WTC11 (cell line): ENCODE measurements around the gene RPS6KA5. TPM values are rescaled to one million over a fixed set of nuclear protein-coding genes. Genes with fewer than 3 reads are reported as not detected.

Source experiments
- ATAC-seq: fragments of 200-7000 bp; cut with Tn5 transposase; 2 replicates; pipeline ENCODE4 v1.10.0; 2021; ENCODE audit warnings: mild to moderate bottlenecking, moderate library complexity
- CTCF ChIA-PET: fragments of 300-600 bp; sonication (Branson Sonifier 250); formaldehyde crosslinking; loops from one replicate; lab custom pipeline; 2021; ENCODE audit warnings: antibody characterized with exemption; lab: Charles Lee
- POLR2A ChIA-PET: fragments of 350-600 bp; sonication (Branson Sonifier 250); formaldehyde crosslinking; loops from one replicate; lab custom pipeline; 2021; ENCODE audit warnings: antibody characterized with exemption; lab: Charles Lee
- DNase-seq: peaks from one replicate; pipeline ENCODE4 v3.0.0; 2021; ENCODE audit warnings: low spot score
- H3K27ac Mint-ChIP-seq: 2 replicates; pipeline ENCODE4 v1.8.0; 2021; ENCODE audit warnings: mixed read lengths
- H3K27me3 Mint-ChIP-seq: 2 replicates; pipeline ENCODE4 v1.8.0; 2021; ENCODE audit warnings: low read depth, mild to moderate bottlenecking, moderate library complexity, mixed read lengths
- H3K36me3 Mint-ChIP-seq: 2 replicates; pipeline ENCODE4 v1.8.0; 2021; ENCODE audit warnings: mixed read lengths
- H3K4me1 Mint-ChIP-seq: 2 replicates; pipeline ENCODE4 v1.8.0; 2022; ENCODE audit warnings: mixed read lengths
- H3K4me3 Mint-ChIP-seq: 2 replicates; pipeline ENCODE4 v1.8.0; 2021; ENCODE audit warnings: mild to moderate bottlenecking, moderate library complexity, mixed read lengths
- H3K9me3 Mint-ChIP-seq: 2 replicates; pipeline ENCODE4 v1.8.0; 2021; ENCODE audit warnings: mixed read lengths
- CBFB ChIP-seq: sonication (generic); formaldehyde crosslinking; IDR thresholded peaks from 2 replicates; pipeline ENCODE4 v1.8.1; 2022; ENCODE audit warnings: mild to moderate bottlenecking, low read depth, missing genetic modification reagents
- E2F5 ChIP-seq: sonication (generic); formaldehyde crosslinking; IDR thresholded peaks from 2 replicates; pipeline ENCODE4 v1.8.1; 2022; ENCODE audit warnings: mild to moderate bottlenecking, moderate library complexity, missing genetic modification reagents
- ESRRA ChIP-seq: sonication (generic); formaldehyde crosslinking; IDR thresholded peaks from 2 replicates; pipeline ENCODE4 v1.8.1; 2022; ENCODE audit warnings: mild to moderate bottlenecking, missing genetic modification reagents, borderline replicate concordance
- FOXJ3 ChIP-seq: sonication (generic); formaldehyde crosslinking; IDR thresholded peaks from 2 replicates; pipeline ENCODE4 v1.9.0; 2021; ENCODE audit warnings: missing genetic modification reagents, mild to moderate bottlenecking, borderline replicate concordance
- GABPB1 ChIP-seq: sonication (generic); formaldehyde crosslinking; IDR thresholded peaks from 2 replicates; pipeline ENCODE4 v1.8.1; 2023; ENCODE audit warnings: mild to moderate bottlenecking, missing genetic modification reagents
- MYBL2 ChIP-seq: sonication (generic); formaldehyde crosslinking; IDR thresholded peaks from 2 replicates; pipeline ENCODE4 v1.8.1; 2023; ENCODE audit warnings: mild to moderate bottlenecking, moderate library complexity, missing genetic modification reagents
- NR1H2 ChIP-seq: sonication (generic); formaldehyde crosslinking; IDR thresholded peaks from 2 replicates; pipeline ENCODE4 v1.9.0; 2021; ENCODE audit warnings: mild to moderate bottlenecking, moderate library complexity, missing genetic modification reagents
- PRRX2 ChIP-seq: fragments of 250-450 bp; sonication (Bioruptor Pico); IDR thresholded peaks from 2 replicates; pipeline ENCODE4 v1.8.0; 2021; ENCODE audit warnings: mild to moderate bottlenecking
- RORB ChIP-seq: fragments of 250-450 bp; sonication (Bioruptor Pico); IDR thresholded peaks from 2 replicates; pipeline ENCODE4 v1.9.0; 2021; ENCODE audit warnings: mild to moderate bottlenecking
- TCF7 ChIP-seq: sonication (generic); formaldehyde crosslinking; IDR thresholded peaks from 2 replicates; pipeline ENCODE4 v1.8.0; 2022; ENCODE audit warnings: mild to moderate bottlenecking, low read depth, missing genetic modification reagents, moderate library complexity
- TEAD1 ChIP-seq: sonication (generic); formaldehyde crosslinking; IDR thresholded peaks from 2 replicates; pipeline ENCODE4 v1.8.0; 2022; ENCODE audit warnings: mild to moderate bottlenecking, missing genetic modification reagents
- ZBTB21 ChIP-seq: sonication (generic); formaldehyde crosslinking; IDR thresholded peaks from 2 replicates; pipeline ENCODE4 v1.8.1; 2023; ENCODE audit warnings: mild to moderate bottlenecking, missing genetic modification reagents, borderline replicate concordance
- ZNF138 ChIP-seq: sonication (generic); formaldehyde crosslinking; conservative IDR thresholded peaks from 2 replicates; pipeline ENCODE4 v1.8.1; 2022; ENCODE audit warnings: mild to moderate bottlenecking, moderate library complexity, missing genetic modification reagents
- ZNF263 ChIP-seq: sonication (generic); formaldehyde crosslinking; IDR thresholded peaks from 2 replicates; pipeline ENCODE4 v1.8.1; 2022; ENCODE audit warnings: low read depth, mild to moderate bottlenecking, moderate library complexity, missing genetic modification reagents
- ZNF317 ChIP-seq: sonication (generic); formaldehyde crosslinking; IDR thresholded peaks from 2 replicates; pipeline ENCODE4 v1.8.1; 2023; ENCODE audit warnings: low read depth, mild to moderate bottlenecking, moderate library complexity, missing genetic modification reagents, borderline replicate concordance
- ZNF396 ChIP-seq: fragments of 250-450 bp; sonication (Bioruptor Pico); IDR thresholded peaks from 2 replicates; pipeline ENCODE4 v1.8.0; 2021; ENCODE audit warnings: mild to moderate bottlenecking, moderate library complexity, borderline replicate concordance
- ZNF416 ChIP-seq: fragments of 250-450 bp; sonication (Bioruptor Pico); IDR thresholded peaks from 2 replicates; pipeline ENCODE4 v1.9.0; 2021; ENCODE audit warnings: mild to moderate bottlenecking, inconsistent platforms
- ZNF532 ChIP-seq: fragments of 250-450 bp; sonication (Bioruptor Pico); IDR thresholded peaks from 2 replicates; pipeline ENCODE4 v1.9.0; 2021; ENCODE audit warnings: mild to moderate bottlenecking, borderline replicate concordance
- total RNA-seq: library from RNA; stranded (reverse); gene quantifications from 3 replicates; pipeline ENCODE4 v1.2.3, GENCODE V29; 2021
- TF ChIP-seq, protein P1 (sequence below): sonication (generic); formaldehyde crosslinking; IDR thresholded peaks from 2 replicates; pipeline ENCODE4 v1.8.1; 2023; ENCODE audit warnings: mild to moderate bottlenecking, missing genetic modification reagents, moderate library complexity

RPS6KA5 gene
- total RNA-seq, 1 experiment from 2014 or later = 5.2 TPM

DNA sequence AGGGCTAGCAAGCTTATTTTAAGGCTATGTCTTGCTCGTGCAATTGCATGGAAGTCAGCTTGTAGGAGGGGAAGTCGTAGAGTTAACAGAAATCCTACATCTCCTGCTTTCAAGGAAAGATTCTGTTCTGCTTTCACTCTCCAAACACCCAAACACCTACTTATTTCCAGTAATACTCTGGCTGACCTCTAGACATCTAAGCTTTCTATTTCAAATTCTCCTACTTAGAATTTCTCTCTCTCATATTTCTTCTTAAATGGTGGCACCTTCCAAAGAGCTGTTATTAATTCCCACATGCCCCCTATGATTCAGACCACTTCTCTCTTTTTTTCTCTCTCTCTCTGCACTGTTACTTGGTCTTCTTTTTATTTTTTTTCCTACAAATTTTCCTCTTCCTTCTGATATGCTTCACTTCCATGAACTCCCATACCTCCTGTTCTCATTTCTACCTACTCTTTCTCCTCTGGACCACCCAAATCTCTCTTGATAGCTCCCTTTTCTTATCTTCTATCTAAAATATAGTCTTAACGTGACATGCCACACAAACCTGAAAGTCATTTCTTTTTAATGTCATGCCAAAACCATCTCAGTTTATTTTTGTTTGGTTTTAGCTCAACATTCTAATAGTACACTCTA, 90.8 kb downstream of the RPS6KA5 start:
- DNase-seq (no peak), ATAC-seq (no peak)
- TF ChIP-seq E2F5 (CRISPR knock-in tag) (no peak), RORB (CRISPR knock-in tag) (no peak), ZBTB21 (CRISPR knock-in tag) (no peak)
- TF ChIP-seq, protein P1, sequence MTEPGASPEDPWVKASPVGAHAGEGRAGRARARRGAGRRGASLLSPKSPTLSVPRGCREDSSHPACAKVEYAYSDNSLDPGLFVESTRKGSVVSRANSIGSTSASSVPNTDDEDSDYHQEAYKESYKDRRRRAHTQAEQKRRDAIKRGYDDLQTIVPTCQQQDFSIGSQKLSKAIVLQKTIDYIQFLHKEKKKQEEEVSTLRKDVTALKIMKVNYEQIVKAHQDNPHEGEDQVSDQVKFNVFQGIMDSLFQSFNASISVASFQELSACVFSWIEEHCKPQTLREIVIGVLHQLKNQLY = no peak
- TF ChIP-seq, all 79 proteins: peak for 0
- no peak overlapping the region for H3K27ac Mint-ChIP-seq
- CTCF ChIA-PET = interaction anchor here (0.6 kb wide), 1 partner anchor 42 kb away, joined by 3 read pairs; no protein-coding TSS in a partner anchor
- H3K36me3 Mint-ChIP-seq = 0 out of 2 replicates have a peak, but pooled peaks cover 2% of the 10 kb centered on the region
- POLR2A ChIA-PET = no interaction called here
- H3K27me3 Mint-ChIP-seq = no peaks in the 10 kb centered on the region
- peaks cover 11% of the 10 kb centered on the region for H3K9me3 Mint-ChIP-seq
- no peak overlapping the region for H3K4me3 Mint-ChIP-seq
- H3K4me1 Mint-ChIP-seq = no peaks in the 10 kb centered on the region

DNA sequence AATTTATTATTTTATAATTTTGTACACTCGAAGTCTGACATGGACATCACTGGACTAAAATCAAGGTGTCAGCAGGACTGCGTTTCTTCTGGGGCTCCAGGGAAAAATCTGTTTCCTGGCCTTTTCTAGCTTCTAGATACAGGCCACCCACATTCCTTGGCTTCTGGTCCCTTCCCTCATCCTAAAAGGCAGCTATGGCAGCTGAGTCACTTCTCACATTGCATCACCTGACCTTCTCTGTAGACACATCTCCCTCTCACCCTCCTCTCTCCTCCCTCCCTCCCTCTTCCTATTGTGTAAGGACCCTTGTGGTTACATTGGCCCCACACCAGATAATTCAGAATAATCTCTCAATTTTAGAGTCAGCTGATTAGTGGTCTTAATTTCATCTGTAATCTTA, 92.4 kb downstream of the RPS6KA5 start:
- H3K27ac Mint-ChIP-seq = no peak overlapping the region
- 0 out of 2 replicates have a peak, but pooled peaks cover 2% of the 10 kb centered on the region for H3K36me3 Mint-ChIP-seq
- H3K27me3 Mint-ChIP-seq = no peaks in the 10 kb centered on the region
- ChIA-PET CTCF (interaction anchor here (1.6 kb wide), 1 partner anchor 205 kb away, joined by 6 read pairs; no protein-coding TSS in a partner anchor), POLR2A (no interaction called here)
- ATAC-seq (no peak), DNase-seq (no peak)
- H3K4me1 Mint-ChIP-seq = no peaks in the 10 kb centered on the region
- H3K4me3 Mint-ChIP-seq = no peak overlapping the region
- H3K9me3 Mint-ChIP-seq = peaks cover 11% of the 10 kb centered on the region
- TF ChIP-seq ESRRA (CRISPR knock-in tag) (no peak), FOXJ3 (CRISPR knock-in tag) (no peak), NR1H2 (CRISPR knock-in tag) (no peak), PRRX2 (CRISPR knock-in tag) (no peak), ZNF263 (no peak), MYBL2 (CRISPR knock-in tag) (no peak), TCF7 (CRISPR knock-in tag) (no peak), ZNF317 (CRISPR knock-in tag) (no peak), GABPB1 (CRISPR knock-in tag) (no peak), ZNF532 (CRISPR knock-in tag) (no peak), ZNF396 (no peak)

- H3K4me1 Mint-ChIP-seq = no peaks in the 10 kb centered on the region
- TF ChIP-seq ZNF138 (CRISPR knock-in tag) (no peak), CBFB (CRISPR knock-in tag) (no peak), TEAD1 (CRISPR knock-in tag) (no peak), ZNF416 (CRISPR knock-in tag) (no peak)
- peaks cover 11% of the 10 kb centered on the region for H3K9me3 Mint-ChIP-seq
- DNase-seq (no peak), ATAC-seq (no peak)
- H3K27ac Mint-ChIP-seq = no peak overlapping the region
- 0 out of 2 replicates have a peak, but pooled peaks cover 2% of the 10 kb centered on the region for H3K36me3 Mint-ChIP-seq
- no peaks in the 10 kb centered on the region for H3K27me3 Mint-ChIP-seq
- ChIA-PET CTCF (no interaction called here), POLR2A (no interaction called here)
- no peak overlapping the region for H3K4me3 Mint-ChIP-seq
These were observed 93.9 kb downstream of the RPS6KA5 start for GRCh38 chr14:90966493-90966892.
